Neural cell (in vitro differentiated cells): ENCODE data around the gene PTPN3.

Experiments
- CTCF ChIP-seq: fragments of 450-650 bp; IDR thresholded peaks from 2 replicates; pipeline ENCODE4 v1.5.1; 2014; ENCODE audit warnings: antibody characterized with exemption, mild to moderate bottlenecking, moderate library complexity; ENCODE audit not compliant: poor library complexity, severe bottlenecking
- RAD21 ChIP-seq: fragments of 450-650 bp; conservative IDR thresholded peaks from 2 replicates; pipeline ENCODE4 v1.6.1; 2014; ENCODE audit warnings: antibody characterized with exemption, mild to moderate bottlenecking, moderate library complexity

- TF ChIP-seq CTCF (no peak), RAD21 (no peak)
Observed at GRCh38 chr9:109476642-109477257, 21.4 kb downstream of the PTPN3 start.
